ENCODE data around the gene HAS3.

Gene HAS3

GRCh38 chr16:69109486-69110270 lies 4.2 kb downstream of the HAS3 start:
- TF ChIP-seq FOXM1 (IDR thresholded peaks at IDR 0.05; ENCODE audit: borderline replicate concordance, low read depth) = no peak
- TF ChIP-seq RAD21 (IDR thresholded peaks at IDR 0.05; ENCODE audit: low read depth) = no peak
- no peak for TF ChIP-seq TAF1 (IDR thresholded peaks at IDR 0.05; ENCODE audit: low read depth)
- no peak for TF ChIP-seq TCF12 (IDR thresholded peaks at IDR 0.05; ENCODE audit: low read depth)
- TF ChIP-seq EGR1 (IDR thresholded peaks at IDR 0.05) = no peak
- TF ChIP-seq MAX (IDR thresholded peaks at IDR 0.05) = no peak
- TF ChIP-seq REST (IDR thresholded peaks at IDR 0.05; ENCODE audit: low read depth) = no peak
- TF ChIP-seq ZBTB7A (IDR thresholded peaks at IDR 0.05; ENCODE audit: low read depth) = no peak
- TF ChIP-seq CREB1 (IDR thresholded peaks at IDR 0.05; ENCODE audit: low read depth) = no peak
- TF ChIP-seq EP300 (IDR thresholded peaks at IDR 0.05; ENCODE audit: borderline replicate concordance) = no peak
- TF ChIP-seq USF1 (IDR thresholded peaks at IDR 0.05) = no peak
- TF ChIP-seq CEBPB (IDR thresholded peaks at IDR 0.05) = no peak
- TF ChIP-seq TEAD4 (IDR thresholded peaks at IDR 0.05) = no peak
- TF ChIP-seq NFIC (IDR thresholded peaks at IDR 0.05) = no peak
- no peak for TF ChIP-seq YY1 (IDR thresholded peaks at IDR 0.05; ENCODE audit: low read depth)

- no peak for TF ChIP-seq FOXM1 (IDR thresholded peaks at IDR 0.05; ENCODE audit: borderline replicate concordance, low read depth)
Measured at GRCh38 chr16:69110406-69110805, 5.0 kb downstream of the HAS3 start.

GRCh38 chr16:69111216-69111875 lies 5.9 kb downstream of the HAS3 start:
- TF ChIP-seq NFIC (IDR thresholded peaks at IDR 0.05) (no peak), CREB1 (IDR thresholded peaks at IDR 0.05; ENCODE audit: low read depth) (no peak), EP300 (IDR thresholded peaks at IDR 0.05; ENCODE audit: borderline replicate concordance) (no peak), YY1 (IDR thresholded peaks at IDR 0.05; ENCODE audit: low read depth) (no peak), TCF12 (IDR thresholded peaks at IDR 0.05; ENCODE audit: low read depth) (no peak), TEAD4 (IDR thresholded peaks at IDR 0.05) (no peak), REST (IDR thresholded peaks at IDR 0.05; ENCODE audit: low read depth) (no peak)

GRCh38 chr16:69111876-69112230 lies 6.4 kb downstream of the HAS3 start:
- TF ChIP-seq TEAD4 (IDR thresholded peaks at IDR 0.05) (no peak), FOXM1 (IDR thresholded peaks at IDR 0.05; ENCODE audit: borderline replicate concordance, low read depth) (no peak), CREB1 (IDR thresholded peaks at IDR 0.05; ENCODE audit: low read depth) (no peak), TAF1 (IDR thresholded peaks at IDR 0.05; ENCODE audit: low read depth) (no peak), EP300 (IDR thresholded peaks at IDR 0.05; ENCODE audit: borderline replicate concordance) (no peak), ZBTB7A (IDR thresholded peaks at IDR 0.05; ENCODE audit: low read depth) (no peak), USF1 (IDR thresholded peaks at IDR 0.05) (no peak), NFIC (IDR thresholded peaks at IDR 0.05) (no peak), REST (IDR thresholded peaks at IDR 0.05; ENCODE audit: low read depth) (no peak), EGR1 (IDR thresholded peaks at IDR 0.05) (no peak), MAX (IDR thresholded peaks at IDR 0.05) (no peak), RAD21 (IDR thresholded peaks at IDR 0.05; ENCODE audit: low read depth) (no peak), TCF12 (IDR thresholded peaks at IDR 0.05; ENCODE audit: low read depth) (no peak), CEBPB (IDR thresholded peaks at IDR 0.05) (no peak), YY1 (IDR thresholded peaks at IDR 0.05; ENCODE audit: low read depth) (no peak)
